Right renal pelvis (tissue), 4 donors: ENCODE measurements around the gene GPI. TPM values are rescaled to one million over a fixed set of nuclear protein-coding genes. Genes with fewer than 3 reads are reported as not detected.

Experiments used
- DNase-seq, 4 donors: peaks; one replicate each; pipeline ENCODE4 v3.0.0-alpha.2; 2013; ENCODE audit warnings: low read depth in 4 of 4, low spot score in 3 of 4, missing footprints in 1 of 4
- polyA plus RNA-seq, 4 donors: library from polyadenylated mRNA; unstranded; fragments of 120-200 nt; gene quantifications; one replicate each; pipeline ENCODE4 v1.2.1, GENCODE V29; 2013; ENCODE audit not compliant: insufficient read length in 4 of 4

GPI gene
- polyA plus RNA-seq, 4 donors, result 151 to 181 (median 165) TPM

- DNase-seq, result no peak
These were observed 27.3 kb upstream of the GPI start for GRCh38 chr19:34337739-34338138.

- DNase-seq, result no peak
These were observed 22.9 kb upstream of the GPI start for GRCh38 chr19:34341935-34342680.

- no peak for DNase-seq
These were observed 21.2 kb upstream of the GPI start for GRCh38 chr19:34343751-34344150.

GRCh38 chr19:34345947-34346351 is 19.0 kb upstream of the GPI start:
- no peak for DNase-seq

- no peak for DNase-seq
These were observed 17.3 kb upstream of the GPI start for GRCh38 chr19:34347561-34348165.

- DNase-seq, result no peak
These were observed 16.0 kb upstream of the GPI start for GRCh38 chr19:34348899-34349487.

- no peak for DNase-seq
These were observed 14.8 kb upstream of the GPI start for GRCh38 chr19:34350161-34350561.

- DNase-seq, result no peak
These were observed 13.6 kb upstream of the GPI start for GRCh38 chr19:34351382-34351826.

- no peak for DNase-seq
These were observed 11.4 kb upstream of the GPI start for GRCh38 chr19:34353546-34353945.

- no peak for DNase-seq
These were observed 9.8 kb upstream of the GPI start for GRCh38 chr19:34355201-34355600.

- DNase-seq, result no peak
These were observed 8.1 kb upstream of the GPI start for GRCh38 chr19:34356875-34357274.

- DNase-seq, result no peak
These were observed 7.6 kb upstream of the GPI start for GRCh38 chr19:34357431-34357830.

GRCh38 chr19:34359140-34359953 is 5.6 kb upstream of the GPI start:
- peak; percentile 90 to 96 (median 92) for DNase-seq

GRCh38 chr19:34359954-34360315 is 5.1 kb upstream of the GPI start:
- no peak for DNase-seq

GRCh38 chr19:34360354-34360909 is 4.6 kb upstream of the GPI start:
- no peak for DNase-seq

- DNase-seq, result no peak
These were observed 2.3 kb upstream of the GPI start for GRCh38 chr19:34362679-34363069.

- no peak for DNase-seq
These were observed 1.9 kb upstream of the GPI start for GRCh38 chr19:34363094-34363493.

- no peak for DNase-seq
These were observed 1.1 kb upstream of the GPI start for GRCh38 chr19:34363930-34364329.

- DNase-seq, result no peak
These were observed 550 bp upstream of the GPI start for GRCh38 chr19:34364462-34364829.

GRCh38 chr19:34365463-34366401 is 736 bp downstream of the GPI start:
- DNase-seq, result no peak
